MCF 10A (cell line): Measurements from ENCODE around the gene C1orf122. TPM values are rescaled to one million over a fixed set of nuclear protein-coding genes. Genes with fewer than 3 reads are reported as not detected.

ENCODE experiments used
- BruUV-seq: library from RNA; stranded (reverse); fragments of 400-500 nt; replicated peaks from 2 replicates; lab custom pipeline; 2021; lab: Mats Ljungman, UMichigan
- CTCF ChIA-PET: fragments of 300-600 bp; sonication (Branson Sonifier 250); formaldehyde crosslinking; extraction: SDS; loops from one replicate; lab custom pipeline; 2021; ENCODE audit warnings: antibody characterized with exemption, inconsistent platforms; lab: Yijun Ruan, JAX
- POLR2A ChIA-PET: fragments of 300-600, 350-650 bp; sonication (Branson Sonifier 250); formaldehyde crosslinking; extraction: SDS; loops from one replicate; lab custom pipeline; 2020; ENCODE audit warnings: antibody characterized with exemption, inconsistent platforms; lab: Yijun Ruan, JAX
- DNase-seq: peaks from one replicate; pipeline ENCODE4 v3.0.0-alpha.2; 2018; ENCODE audit not compliant: unreplicated experiment
- H3K27ac Mint-ChIP-seq: one replicate; pipeline ENCODE4 v1.8.0; 2022; ENCODE audit warnings: mild to moderate bottlenecking, low read depth, mixed read lengths; ENCODE audit not compliant: unreplicated experiment
- H3K27me3 Mint-ChIP-seq: one replicate; pipeline ENCODE4 v1.8.0; 2022; ENCODE audit warnings: mixed read lengths; ENCODE audit not compliant: insufficient read depth, unreplicated experiment
- H3K36me3 Mint-ChIP-seq: one replicate; pipeline ENCODE4 v1.8.0; 2022; ENCODE audit warnings: mild to moderate bottlenecking, moderate library complexity, mixed read lengths; ENCODE audit not compliant: insufficient read depth, unreplicated experiment
- H3K4me1 Mint-ChIP-seq: one replicate; pipeline ENCODE4 v1.8.0; 2022; ENCODE audit warnings: mixed read lengths; ENCODE audit not compliant: insufficient read depth, unreplicated experiment
- H3K4me3 Mint-ChIP-seq: one replicate; pipeline ENCODE4 v1.8.0; 2022; ENCODE audit warnings: mild to moderate bottlenecking, moderate library complexity, mixed read lengths; ENCODE audit not compliant: unreplicated experiment
- H3K9me3 Mint-ChIP-seq: one replicate; pipeline ENCODE4 v1.8.0; 2022; ENCODE audit warnings: mixed read lengths; ENCODE audit not compliant: unreplicated experiment
- CTCF ChIP-seq: fragments of 200-600 bp; IDR thresholded peaks from one replicate; pipeline ENCODE4 v1.8.0; 2022; ENCODE audit warnings: antibody characterized with exemption, mild to moderate bottlenecking; ENCODE audit not compliant: unreplicated experiment
- intact Hi-C: fragments of 100-400 bp; cut with micrococcal nuclease; formaldehyde crosslinking; loops from 2 replicates; pipeline ENCODE4 v1.14.1; 2022
- total RNA-seq: library from RNA; stranded (reverse); gene quantifications from 2 replicates; pipeline ENCODE4 v1.2.3, GENCODE V29; 2022

The C1orf122 gene
- total RNA-seq, 1 experiment from 2014 or later: 81.5 TPM

GRCh38 chr1:37778654-37779053 is 28.9 kb upstream of the C1orf122 start:
- H3K27ac Mint-ChIP-seq: no peak overlapping the region
- DNase-seq: no peak
- H3K27me3 Mint-ChIP-seq: peaks cover 11% of the 10 kb centered on the region
- peaks cover 5% of the 10 kb centered on the region for H3K9me3 Mint-ChIP-seq
- intact Hi-C loops: no loop called here
- BruUV-seq: no TSS peak
- H3K4me3 Mint-ChIP-seq: no peak overlapping the region
- CTCF ChIA-PET: interaction anchor here (0.6 to 1.2 kb wide), 4 partner anchors 29 to 928 kb away, joined by 3 to 4 read pairs (median 4); partner anchors contain the start of genes C1orf122 and YRDC
- H3K36me3 Mint-ChIP-seq: no peaks in the 10 kb centered on the region
- POLR2A ChIA-PET: no interaction called here
- no peak for TF ChIP-seq CTCF
- H3K4me1 Mint-ChIP-seq: no peaks in the 10 kb centered on the region

- TF ChIP-seq CTCF: no peak
- Mint-ChIP-seq H3K4me3 (no peak overlapping the region), H3K36me3 (no peaks in the 10 kb centered on the region), H3K27ac (no peak overlapping the region), H3K9me3 (no peaks in the 10 kb centered on the region), H3K27me3 (peaks cover 11% of the 10 kb centered on the region), H3K4me1 (no peaks in the 10 kb centered on the region)
- DNase-seq: no peak
- CTCF ChIA-PET: no interaction called here
- no TSS peak for BruUV-seq
- intact Hi-C loops: no loop called here
- POLR2A ChIA-PET: interaction anchor here (1.0 to 1.2 kb wide), 2 partner anchors 23 to 24 kb away, joined by 3 read pairs; no protein-coding TSS in a partner anchor
These were observed 25.1 kb upstream of the C1orf122 start for GRCh38 chr1:37782491-37782890.

GRCh38 chr1:37792943-37793686 is 14.5 kb upstream of the C1orf122 start:
- Mint-ChIP-seq H3K36me3 (peaks cover 27% of the 10 kb centered on the region), H3K27me3 (no peaks in the 10 kb centered on the region), H3K27ac (no peak overlapping the region), H3K4me3 (peak overlapping the region; percentile 82), H3K9me3 (no peaks in the 10 kb centered on the region), H3K4me1 (peaks cover 16% of the 10 kb centered on the region)
- TF ChIP-seq CTCF: no peak
- BruUV-seq: no TSS peak
- ChIA-PET POLR2A (interaction anchor here (1.1 kb wide), 1 partner anchor 16 kb away, joined by 4 read pairs; the partner anchor contains the start of gene YRDC), CTCF (no interaction called here)
- no peak for DNase-seq
- intact Hi-C loops: no loop called here

GRCh38 chr1:37793773-37794371 is 13.7 kb upstream of the C1orf122 start, which contains the start of gene MANEAL:
Gene MANEAL, plus strand, starts transcription at chr1:37793847. Its CDS starts 336 bp downstream, at chr1:37794183.
- Mint-ChIP-seq H3K36me3 (peaks cover 34% of the 10 kb centered on the region), H3K4me1 (peaks cover 16% of the 10 kb centered on the region), H3K27ac (peak within 1 kb of the TSS; percentile 71), H3K27me3 (no peaks in the 10 kb centered on the region), H3K9me3 (no peaks in the 10 kb centered on the region), H3K4me3 (peak within 1 kb of the TSS; percentile 82)
- no TSS peak for BruUV-seq
- intact Hi-C loops: loop anchor here (1.0 kb wide), 1 partner anchor 104 kb away; a partner anchor contains a TSS
- CTCF ChIA-PET: interaction anchor here (1.6 kb wide), 1 partner anchor 66 kb away, joined by 4 read pairs; the partner anchor contains the start of gene MTF1
- POLR2A ChIA-PET: interaction anchor here (1.1 to 1.3 kb wide), 3 partner anchors 13 to 105 kb away, joined by 4 read pairs; partner anchors contain the start of genes C1orf122 and YRDC
- DNase-seq: peak; percentile 46
- no peak for TF ChIP-seq CTCF
